Stimulated activated CD4-positive, alpha-beta T cell treated with anti-CD3 and anti-CD28 coated beads, Interleukin-2, amount 100 ng/mL, for 48 hours (primary cell): Measurements from ENCODE around the gene FLRT1.

Experiments used
- DNase-seq, 2 donors: peaks; one replicate each; pipeline ENCODE4 v3.0.0-alpha.2; 2020

FLRT1 gene

GRCh38 chr11:64007629-64008282 lies 28.0 kb upstream of the FLRT1 start:
- DNase-seq: no peak

- DNase-seq: no peak
These were observed 27.3 kb upstream of the FLRT1 start for GRCh38 chr11:64008283-64008913.

DNA sequence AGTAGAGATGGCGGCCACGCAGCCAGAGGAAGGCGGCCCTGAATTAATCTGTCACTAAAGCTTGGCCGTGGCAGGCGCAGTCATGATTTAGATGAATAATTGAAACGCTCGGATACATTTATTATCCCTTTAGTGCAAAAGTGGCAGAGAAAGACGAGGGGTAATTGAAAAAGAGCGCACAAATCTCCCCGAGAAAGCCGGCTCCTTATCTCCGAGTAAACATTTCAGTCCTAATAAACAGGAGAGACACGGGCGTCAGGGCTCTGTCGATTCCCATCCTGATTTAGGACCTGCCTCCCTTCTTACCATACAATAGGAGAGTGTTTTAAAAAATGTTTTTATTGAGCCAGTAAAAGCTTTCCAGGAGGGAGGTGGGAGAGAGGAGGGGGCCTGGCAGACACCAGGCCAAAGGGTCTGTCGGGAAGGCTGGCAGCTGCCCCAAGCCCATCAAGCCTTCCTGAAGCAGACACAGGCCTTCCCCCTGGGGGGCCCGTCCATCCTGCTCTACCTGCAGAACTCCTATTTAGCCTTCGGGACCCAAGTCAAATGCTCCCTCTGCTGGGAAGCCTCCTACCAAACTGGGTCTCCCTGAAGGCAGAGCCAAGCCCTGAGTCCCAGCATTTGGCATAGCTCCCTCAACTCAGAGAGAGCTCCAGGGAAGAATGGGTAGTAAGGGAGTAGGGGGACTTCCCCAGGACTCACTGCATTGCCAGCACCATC lies 26.7 kb upstream of the FLRT1 start:
- no peak for DNase-seq

GRCh38 chr11:64009710-64010109 lies 26.0 kb upstream of the FLRT1 start:
- no peak for DNase-seq

- DNase-seq: no peak
These were observed 24.9 kb upstream of the FLRT1 start for GRCh38 chr11:64010783-64011182.

DNA sequence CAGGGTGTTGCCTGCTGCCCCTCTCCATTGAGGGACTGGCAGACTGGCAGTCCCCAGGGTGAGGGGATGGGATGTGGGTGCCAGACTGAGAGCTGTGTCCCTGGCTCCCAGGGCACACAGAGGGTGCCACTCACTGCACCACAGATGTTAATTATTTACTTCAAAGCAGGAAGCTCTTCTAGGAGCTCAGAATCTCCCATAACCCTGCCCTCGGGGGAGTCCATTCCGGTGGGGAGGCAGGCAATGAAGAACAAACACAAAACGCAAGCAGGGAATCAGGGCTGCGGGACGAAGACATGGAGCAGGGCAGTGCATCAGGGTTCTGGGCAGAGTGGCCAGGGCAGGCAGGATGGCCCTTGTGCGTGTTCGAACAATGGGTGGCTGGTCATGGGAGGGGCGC lies 24.4 kb upstream of the FLRT1 start:
- DNase-seq: no peak

- DNase-seq: no peak
These were observed 22.4 kb upstream of the FLRT1 start for GRCh38 chr11:64013141-64013896.

- DNase-seq: no peak
These were observed 21.4 kb upstream of the FLRT1 start for GRCh38 chr11:64014356-64014755.

DNA sequence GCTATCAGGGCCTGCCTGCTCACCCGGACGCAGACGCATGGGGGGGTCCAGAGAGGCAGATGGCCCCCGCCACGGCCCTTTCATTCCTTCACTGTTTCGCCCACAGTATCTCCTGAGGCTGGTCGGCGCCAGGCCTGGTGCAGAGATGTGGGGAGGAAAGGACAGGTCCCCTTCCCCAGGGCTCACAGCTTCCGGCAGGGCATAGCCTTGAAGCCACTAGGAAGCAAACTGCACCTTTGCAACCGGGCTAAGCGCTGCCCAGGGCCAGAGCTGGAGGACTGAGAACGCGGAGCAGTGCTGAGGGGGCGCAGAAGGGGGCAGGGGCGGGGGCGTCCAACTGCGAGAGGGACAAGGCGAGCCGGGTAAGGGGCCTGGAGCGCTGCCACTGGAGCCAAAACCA lies 20.2 kb upstream of the FLRT1 start:
- no peak for DNase-seq

DNA sequence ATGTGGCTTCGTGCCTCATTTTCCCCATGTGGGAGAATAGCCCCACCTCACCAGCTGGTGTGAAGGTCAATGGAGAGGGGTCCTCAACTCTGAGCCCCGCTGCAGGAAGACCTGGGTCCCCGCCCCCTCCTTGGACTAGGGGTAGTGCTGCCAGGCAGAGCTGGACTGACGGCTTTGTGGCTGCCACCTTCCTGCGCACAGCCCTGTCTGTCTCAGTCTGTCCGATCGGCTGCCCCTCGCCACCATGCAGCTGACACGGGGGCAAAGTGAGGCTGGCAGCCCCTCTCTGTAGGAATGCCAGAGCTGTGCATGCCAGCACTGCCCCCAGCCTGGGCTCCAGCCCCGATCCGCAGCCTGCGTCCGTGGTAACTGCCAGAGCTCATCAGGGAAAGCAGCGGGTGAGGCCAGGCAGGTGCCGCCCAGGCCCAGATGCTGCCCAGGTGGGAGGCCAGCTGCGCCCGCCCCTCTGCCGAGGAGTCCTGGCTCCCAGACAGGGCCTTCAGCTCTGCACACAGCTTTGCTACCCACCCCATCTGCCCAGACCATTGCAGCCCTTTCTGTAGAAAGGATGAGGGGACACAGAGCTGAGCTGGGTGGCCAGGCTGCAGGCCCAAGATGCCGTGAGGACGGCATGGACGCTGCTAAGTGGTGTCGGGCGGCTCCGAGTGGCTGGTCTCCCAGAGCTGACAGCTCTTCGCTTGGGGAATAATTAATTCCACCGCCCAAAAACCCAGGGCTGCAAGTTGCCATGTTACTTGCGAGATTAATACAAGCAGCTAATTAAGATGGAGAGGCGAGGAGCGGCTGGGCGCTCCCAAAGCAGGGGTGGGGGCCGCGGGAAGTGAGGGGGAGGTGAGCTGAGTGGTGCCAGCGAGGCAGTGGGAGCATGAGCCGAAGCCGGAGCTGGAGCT lies 19.5 kb upstream of the FLRT1 start:
- DNase-seq: no peak

- no peak for DNase-seq
These were observed 17.8 kb upstream of the FLRT1 start for GRCh38 chr11:64017945-64018224.

DNA sequence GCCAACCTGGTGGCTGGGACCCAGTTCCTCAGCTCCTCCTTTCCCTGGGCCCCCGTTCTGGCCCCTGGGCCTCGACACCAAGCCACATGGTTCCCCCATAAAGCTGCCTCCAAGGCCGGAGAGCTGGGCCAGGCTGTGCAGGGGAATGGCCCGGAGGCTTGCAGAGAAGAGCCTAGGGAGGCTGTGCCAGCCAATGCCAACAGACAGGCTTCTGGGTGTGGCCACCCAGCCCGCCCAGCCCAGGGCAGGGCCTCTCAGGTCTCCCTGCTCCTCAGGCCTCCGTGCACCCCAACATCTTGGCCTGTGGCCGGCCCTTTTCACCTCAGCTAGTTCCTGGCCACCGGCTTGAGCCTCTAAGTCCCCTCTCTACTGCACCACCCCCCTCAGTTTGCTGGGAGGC lies 17.4 kb upstream of the FLRT1 start:
- no peak for DNase-seq

- DNase-seq: no peak
These were observed 16.4 kb upstream of the FLRT1 start for GRCh38 chr11:64019106-64020037.

DNA sequence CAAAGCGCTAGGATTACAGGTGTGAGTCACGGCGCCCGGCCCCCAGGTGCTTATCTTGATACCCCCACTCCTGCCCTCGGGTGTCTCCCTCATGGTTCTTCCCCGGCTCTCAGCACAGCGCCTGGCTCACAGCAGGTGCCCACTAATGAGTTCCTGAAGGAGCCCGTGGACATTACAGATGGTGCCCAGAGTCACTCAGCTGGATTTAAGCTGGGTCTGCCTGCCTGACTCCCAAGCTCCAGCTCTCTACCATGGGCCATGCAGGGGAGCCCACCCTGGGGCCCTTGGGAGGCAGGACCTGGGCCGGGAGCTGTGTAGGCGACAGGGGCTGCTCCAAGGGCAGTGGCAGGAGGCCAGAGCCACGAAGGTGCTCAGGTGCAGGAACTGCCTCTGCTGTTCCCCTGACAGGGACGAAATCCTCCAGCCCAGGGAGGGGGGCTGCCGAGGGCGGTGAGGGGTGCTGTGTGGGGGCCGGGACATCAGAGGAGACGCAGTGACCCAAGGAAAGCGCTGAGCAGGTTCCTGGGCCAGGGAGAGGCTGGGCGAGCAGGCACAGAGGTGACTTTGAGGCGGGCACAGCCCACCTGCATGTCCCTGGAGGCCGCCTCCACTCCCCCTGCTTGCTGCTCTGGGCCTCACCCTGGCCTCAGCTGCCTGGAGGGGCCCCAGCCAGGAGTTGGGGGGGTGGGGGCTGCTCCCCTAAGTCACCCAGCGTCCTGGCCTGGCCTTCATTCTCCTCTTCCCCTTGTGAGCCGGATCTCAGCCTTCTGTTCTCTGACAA lies 14.6 kb upstream of the FLRT1 start:
- DNase-seq: no peak

DNA sequence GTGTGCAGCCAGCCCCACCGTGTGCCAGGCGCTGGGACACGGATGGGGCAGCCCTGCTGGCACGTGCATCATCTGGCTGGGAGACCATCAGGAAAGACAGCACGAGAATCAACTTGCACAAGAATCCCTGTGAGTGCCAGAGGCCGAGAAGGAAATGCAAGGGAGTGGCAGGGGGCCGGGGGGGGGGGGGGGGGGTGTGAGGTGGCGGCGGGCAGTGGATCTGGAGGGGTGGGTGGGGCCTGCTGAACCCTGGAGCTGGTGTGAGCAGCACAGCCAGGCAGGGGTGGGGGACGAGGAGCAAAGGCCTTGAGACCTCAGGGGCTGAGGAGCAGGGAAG lies 14.0 kb upstream of the FLRT1 start:
- no peak for DNase-seq

- DNase-seq: no peak
These were observed 13.5 kb upstream of the FLRT1 start for GRCh38 chr11:64022125-64022784.

- DNase-seq: no peak
These were observed 11.7 kb upstream of the FLRT1 start for GRCh38 chr11:64023712-64024710.

DNA sequence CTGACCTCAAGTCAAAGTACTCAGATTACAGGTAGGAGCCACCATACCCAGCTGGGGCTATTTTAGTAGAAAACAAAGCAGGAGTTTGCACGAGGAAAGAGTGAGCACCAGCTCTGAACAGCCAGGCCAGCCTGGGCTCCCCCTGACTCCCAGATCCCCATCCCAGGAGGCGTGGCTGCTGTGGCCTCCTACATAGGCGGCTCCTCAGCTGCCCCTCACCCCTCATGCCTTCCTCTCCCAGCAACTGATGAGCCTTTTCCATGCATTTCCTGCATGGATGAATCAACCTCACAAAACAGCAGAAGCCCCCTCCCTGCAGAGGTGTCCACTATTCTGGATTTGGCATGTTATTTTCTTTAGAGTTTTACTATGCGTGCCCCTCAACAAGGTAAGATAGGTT lies 10.5 kb upstream of the FLRT1 start:
- DNase-seq: no peak
